OCI-LY3 (cell line): ENCODE results near the gene C5AR1.

Experiments
- CTCF ChIP-seq: fragments of 200-600, 300-600 bp; sonication (generic); IDR thresholded peaks from 2 replicates; pipeline ENCODE4 v1.5.1; 2014; ENCODE audit warnings: antibody characterized with exemption, low read length, low read depth
- EZH2phosphoT487 ChIP-seq: fragments of 200-600 bp; shearing (Covaris generic); IDR thresholded peaks from 2 replicates; pipeline ENCODE4 v1.6.1; 2018; ENCODE audit warnings: antibody characterized with exemption, mixed run types, low read depth

- TF ChIP-seq CTCF, result no peak
- TF ChIP-seq EZH2phosphoT487, result no peak
Observed at GRCh38 chr19:47362321-47362720, 52.7 kb downstream of the C5AR1 start.
